Measurements from ENCODE around the gene ABL1. TPM values are rescaled to one million over a fixed set of nuclear protein-coding genes. Genes with fewer than 3 reads are reported as not detected.

Gene ABL1
- polyA plus RNA-seq, 3 donors, result 73.5 to 86.1 (median 79.0) TPM

DNA sequence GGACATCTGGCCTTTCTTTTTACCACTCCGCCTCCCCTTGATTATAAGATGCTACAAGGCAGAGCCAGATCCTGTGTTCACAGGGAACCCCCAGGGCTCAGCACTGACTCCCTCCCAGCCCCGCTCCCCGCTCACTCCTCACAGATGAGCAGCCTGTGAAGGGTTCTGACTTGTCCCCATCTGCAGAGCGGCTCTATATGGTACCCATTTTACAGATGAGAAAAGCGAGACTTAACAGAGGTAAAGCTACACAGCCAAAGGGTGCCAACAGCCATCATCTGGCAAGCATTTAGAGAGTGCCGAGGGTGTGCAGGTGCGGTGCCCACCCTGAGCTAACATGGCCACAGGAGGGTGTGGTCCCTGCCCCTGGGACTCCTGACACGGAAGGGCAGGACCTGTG is 85.2 kb downstream of the ABL1 start:
- DNase-seq (ENCODE audit: extremely low read depth in 1 of 11, low read depth in 9 of 11, low spot score in 4 of 11), result no peak

DNA sequence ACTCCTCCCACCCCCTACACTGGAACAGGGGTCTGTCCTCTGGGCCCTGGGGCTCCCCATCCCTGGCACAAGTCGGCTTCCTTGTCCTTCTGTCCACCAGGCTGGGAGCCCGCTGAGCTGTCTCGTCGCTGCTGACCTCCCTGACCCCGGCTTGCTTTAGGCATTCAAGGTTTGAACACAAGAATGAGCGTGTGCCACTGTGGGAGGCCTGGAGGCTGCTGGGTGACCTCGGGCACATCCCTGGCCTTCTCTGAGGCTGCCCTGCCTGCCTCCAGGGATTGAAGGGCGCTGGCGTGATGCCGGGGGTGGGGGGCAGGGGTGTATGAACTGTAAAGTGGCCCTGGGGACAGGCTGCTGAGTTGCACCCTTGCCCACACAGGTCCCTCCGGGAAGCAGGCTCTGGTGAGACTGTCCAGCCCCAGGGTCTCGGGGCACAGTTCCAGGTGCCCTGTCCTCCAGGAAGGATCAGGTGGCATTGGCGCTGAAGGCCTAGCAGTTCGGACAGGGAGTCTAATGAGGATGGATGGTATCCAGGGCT is 85.8 kb downstream of the ABL1 start:
- DNase-seq (ENCODE audit: extremely low read depth in 1 of 11, low read depth in 9 of 11, low spot score in 4 of 11), result no peak

DNA sequence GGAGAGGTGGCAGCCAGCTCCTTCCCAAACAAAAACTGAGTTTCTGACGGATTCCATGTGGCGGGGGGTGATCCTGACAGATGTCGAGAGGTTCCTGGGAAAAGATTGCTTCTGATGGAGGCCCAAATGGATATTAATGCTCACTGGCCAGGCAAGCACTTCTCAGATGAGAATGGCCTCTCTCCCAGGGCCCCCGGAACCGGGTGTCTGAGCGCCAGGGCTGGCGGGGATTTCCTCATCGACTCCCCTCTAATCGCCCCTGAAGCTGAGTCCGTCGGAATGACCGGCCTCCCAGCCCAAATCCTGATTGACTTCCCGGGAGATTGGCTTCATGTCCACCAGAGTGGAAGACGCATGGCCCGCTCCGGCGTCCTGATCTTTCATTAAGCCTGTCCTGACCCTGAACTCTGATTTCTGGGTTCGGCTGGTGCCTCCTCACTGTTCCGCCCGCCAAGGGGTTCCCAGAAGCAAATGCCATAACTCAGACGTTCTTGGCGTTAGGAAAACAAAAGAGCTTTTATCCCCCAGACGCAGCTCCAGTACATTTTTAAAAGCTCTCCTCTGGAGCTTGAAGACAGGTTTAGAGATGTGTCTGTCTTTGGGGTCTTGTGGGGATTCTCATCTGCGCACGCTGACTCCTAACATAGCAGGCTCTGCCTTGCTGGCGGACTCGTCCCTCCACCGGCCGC is 86.4 kb downstream of the ABL1 start:
- DNase-seq (ENCODE audit: extremely low read depth in 1 of 11, low read depth in 9 of 11, low spot score in 4 of 11), result no peak

DNA sequence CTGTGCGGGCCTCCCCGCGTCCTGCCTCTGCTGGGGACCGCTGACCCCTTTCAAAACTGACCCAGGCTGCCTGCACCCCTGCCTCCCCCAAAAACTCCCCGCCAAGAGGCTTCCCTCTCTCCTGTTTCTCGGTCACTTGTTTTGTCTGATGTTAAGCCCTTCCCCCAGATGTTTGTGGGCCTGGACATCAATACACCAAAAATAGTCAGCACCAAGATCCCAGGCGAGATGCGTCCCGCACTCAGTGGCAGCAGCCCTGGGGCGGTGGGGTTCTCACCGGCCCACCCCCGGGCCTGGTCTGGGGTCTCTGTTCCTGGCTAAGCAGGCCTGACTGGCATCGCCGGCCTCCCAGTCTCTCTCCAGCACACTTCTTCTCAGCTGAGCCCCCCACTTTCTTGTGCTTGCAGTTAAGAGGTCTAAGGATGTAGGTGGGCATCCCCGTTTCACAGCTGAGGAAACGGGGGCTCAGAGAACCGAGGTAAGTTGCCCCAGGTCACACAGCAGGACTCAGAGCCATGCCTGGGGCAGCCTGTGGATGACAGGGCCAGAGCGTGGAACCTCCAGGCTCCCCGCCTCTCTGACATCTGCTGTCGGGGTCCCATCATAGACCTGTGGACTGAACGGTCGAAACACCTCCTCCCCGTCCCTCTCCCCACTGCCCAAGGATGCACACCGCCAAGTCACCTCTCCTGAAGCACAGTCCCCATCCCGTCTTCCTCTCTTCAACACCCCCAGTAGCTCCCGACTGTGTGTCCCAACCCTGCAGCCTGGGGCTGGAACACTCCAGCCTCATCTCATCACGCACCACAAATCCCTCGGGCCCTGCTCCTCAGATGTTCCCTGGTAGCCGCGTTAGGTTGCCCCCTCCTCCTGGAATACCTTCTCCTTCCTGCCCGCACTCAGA is 87.2 kb downstream of the ABL1 start:
- no peak for DNase-seq (ENCODE audit: extremely low read depth in 1 of 11, low read depth in 9 of 11, low spot score in 4 of 11)

GRCh38 chr9:130922893-130923610 is 88.0 kb downstream of the ABL1 start:
- no peak for DNase-seq (ENCODE audit: extremely low read depth in 1 of 11, low read depth in 9 of 11, low spot score in 4 of 11)

- no peak for DNase-seq (ENCODE audit: extremely low read depth in 1 of 11, low read depth in 9 of 11, low spot score in 4 of 11)
Measured at GRCh38 chr9:130923611-130924447, 88.8 kb downstream of the ABL1 start.

DNA sequence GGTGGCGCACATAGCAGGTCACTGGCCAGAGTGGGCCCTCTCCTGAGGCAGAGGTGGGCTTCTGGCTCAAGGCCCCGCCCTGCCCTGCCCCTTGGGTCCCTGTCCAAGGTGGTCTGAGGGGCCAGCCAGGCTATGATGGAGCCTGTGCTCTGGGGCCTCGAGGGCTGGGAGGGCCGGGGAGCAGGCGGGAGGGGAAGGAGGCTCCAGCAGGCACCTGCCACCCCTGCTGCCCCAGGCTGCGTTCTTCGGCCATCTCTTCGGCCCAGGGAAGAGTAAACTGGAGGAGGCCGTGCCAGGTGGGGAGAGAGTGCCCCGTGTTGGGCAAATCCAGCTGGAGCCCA is 89.4 kb downstream of the ABL1 start:
- DNase-seq (ENCODE audit: extremely low read depth in 1 of 11, low read depth in 9 of 11, low spot score in 4 of 11), result no peak

DNA sequence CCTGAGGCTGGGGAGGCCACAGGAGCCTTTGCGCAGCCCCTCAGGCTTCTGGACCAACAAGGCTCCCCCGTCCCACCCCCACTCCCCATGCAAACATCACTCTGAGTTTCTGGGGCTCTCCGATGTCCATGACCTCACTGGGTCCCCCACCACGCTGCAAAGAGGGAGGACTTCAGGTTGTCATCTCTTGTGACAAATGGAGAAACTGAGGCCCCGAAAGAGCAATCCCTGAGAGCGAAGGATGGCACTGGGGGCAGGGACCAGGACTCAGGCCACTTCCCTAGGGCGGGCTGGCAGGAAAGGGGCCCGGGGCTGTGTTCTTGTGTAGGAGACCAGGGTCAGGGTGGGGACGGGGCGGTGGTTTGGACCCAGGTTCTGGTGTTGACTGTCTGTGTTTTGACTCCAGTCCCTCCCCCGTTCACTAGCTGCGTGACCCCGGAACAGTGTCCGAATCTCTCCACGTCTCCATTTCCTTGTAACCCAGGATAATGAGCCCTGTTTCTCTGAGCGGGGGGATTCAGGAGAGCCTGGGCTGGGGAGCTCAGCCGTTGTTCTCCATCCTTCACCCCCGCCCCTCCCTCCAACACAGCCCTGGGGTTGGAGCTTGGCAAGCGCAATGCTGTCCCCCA is 90.1 kb downstream of the ABL1 start:
- no peak for DNase-seq (ENCODE audit: extremely low read depth in 1 of 11, low read depth in 9 of 11, low spot score in 4 of 11)

- DNase-seq (ENCODE audit: extremely low read depth in 1 of 11, low read depth in 9 of 11, low spot score in 4 of 11), result no peak
Measured at GRCh38 chr9:130927338-130927737, 92.3 kb downstream of the ABL1 start.

DNA sequence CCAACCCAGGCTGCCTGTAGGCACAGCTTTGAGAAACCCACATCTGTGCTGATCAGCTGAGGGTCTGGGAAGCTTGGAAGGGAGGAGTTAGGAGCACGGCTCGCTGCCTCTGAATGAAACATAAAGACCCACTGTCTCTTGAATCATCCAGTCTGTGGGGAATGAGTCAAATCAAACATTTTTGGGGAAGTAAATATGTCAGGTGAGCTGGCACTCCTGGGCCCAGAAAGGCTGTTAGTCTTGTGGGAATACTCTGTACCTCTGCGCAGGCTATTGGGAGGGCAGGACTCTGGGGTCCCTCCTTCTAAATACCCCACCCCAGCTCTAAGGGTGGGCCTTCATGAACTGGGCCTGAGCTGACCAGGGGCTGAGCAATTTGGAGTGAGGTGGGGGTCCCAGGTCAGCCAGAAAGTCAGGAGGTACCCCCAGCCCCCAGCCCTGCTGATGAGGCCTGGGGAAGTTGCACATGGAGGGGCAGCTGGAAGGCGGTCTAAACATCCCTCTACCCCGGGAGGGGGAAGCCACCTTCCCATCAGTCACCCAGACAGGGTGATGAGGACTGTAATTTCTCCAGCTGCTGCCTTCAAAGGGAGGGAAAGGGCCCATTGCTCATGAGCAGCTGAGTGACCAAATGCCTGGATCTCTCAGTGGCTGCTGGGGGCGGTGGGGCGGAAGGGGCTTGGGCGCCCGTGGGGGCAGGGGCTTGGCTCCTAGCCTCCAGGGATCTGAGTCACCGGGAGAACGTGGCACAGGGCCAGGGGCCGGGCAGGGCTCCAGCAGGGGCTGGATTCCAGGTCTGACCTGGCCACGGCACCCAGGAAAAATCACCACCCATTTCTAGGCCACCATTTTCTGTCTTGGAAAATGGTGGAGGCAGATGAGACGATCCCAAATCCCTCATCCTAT is 93.2 kb downstream of the ABL1 start:
- no peak for DNase-seq (ENCODE audit: extremely low read depth in 1 of 11, low read depth in 9 of 11, low spot score in 4 of 11)

- DNase-seq (ENCODE audit: extremely low read depth in 1 of 11, low read depth in 9 of 11, low spot score in 4 of 11), result no peak
Measured at GRCh38 chr9:130929571-130930038, 94.6 kb downstream of the ABL1 start.

GRCh38 chr9:130930132-130930803 is 95.2 kb downstream of the ABL1 start:
- no peak for DNase-seq (ENCODE audit: extremely low read depth in 1 of 11, low read depth in 9 of 11, low spot score in 4 of 11)

GRCh38 chr9:130930804-130931349 is 95.8 kb downstream of the ABL1 start:
- DNase-seq (ENCODE audit: extremely low read depth in 1 of 11, low read depth in 9 of 11, low spot score in 4 of 11), result no peak

- DNase-seq (ENCODE audit: extremely low read depth in 1 of 11, low read depth in 9 of 11, low spot score in 4 of 11), result no peak
Measured at GRCh38 chr9:130931508-130932254, 96.6 kb downstream of the ABL1 start.

DNA sequence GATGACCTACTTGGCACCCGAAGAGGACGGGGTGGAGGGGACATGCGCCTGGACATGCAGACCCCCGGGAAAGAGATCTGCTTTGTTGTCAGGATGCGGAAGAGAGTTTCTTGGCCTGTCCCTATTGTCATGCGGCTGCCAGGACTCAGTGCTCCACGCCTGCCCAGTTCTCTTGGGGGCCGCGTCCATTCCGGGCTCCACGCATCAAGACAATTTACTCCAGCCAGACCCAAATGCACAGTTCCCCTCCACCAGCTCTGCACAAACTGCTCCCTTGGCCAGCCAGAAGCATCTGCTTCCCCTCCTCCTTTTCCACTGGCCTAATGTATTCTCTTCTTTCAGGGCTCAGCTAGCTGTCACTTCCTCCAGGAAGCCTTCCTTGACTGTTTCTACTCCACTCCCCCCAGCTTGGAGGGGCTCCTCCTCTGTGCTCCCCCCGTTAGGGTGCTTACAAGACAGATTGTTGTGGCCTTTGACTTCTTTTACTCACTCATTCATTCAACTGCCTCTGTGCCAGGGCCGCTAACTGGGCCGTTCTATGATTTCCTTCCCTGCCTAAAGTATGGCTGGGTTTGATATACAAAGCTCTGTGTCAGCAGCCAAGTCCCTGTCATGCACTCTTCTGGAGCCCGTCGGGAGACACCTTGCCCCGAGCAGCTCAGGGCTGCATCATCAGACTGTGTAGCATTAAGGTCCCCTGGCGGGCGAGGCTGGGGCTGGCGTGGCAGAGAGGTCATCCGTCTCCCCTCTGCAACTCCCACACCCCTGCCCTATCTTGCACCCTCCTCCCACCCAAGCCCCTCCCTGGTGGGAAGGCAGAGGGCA is 97.4 kb downstream of the ABL1 start:
- DNase-seq (ENCODE audit: extremely low read depth in 1 of 11, low read depth in 9 of 11, low spot score in 4 of 11), result no peak
